IPS-20b (cell line): ENCODE measurements around the gene PRRT3.

Experiments used
- H3K27ac ChIP-seq: one replicate; pipeline ENCODE4 v1.5.1; 2013; ENCODE audit warnings: low read length
- H3K27me3 ChIP-seq: 2 replicates; pipeline ENCODE4 v1.6.1; 2013; ENCODE audit warnings: mild to moderate bottlenecking, low read length, inconsistent platforms; ENCODE audit not compliant: insufficient read depth
- H3K36me3 ChIP-seq: 2 replicates; pipeline ENCODE4 v1.6.1; 2013; ENCODE audit warnings: low read depth, mild to moderate bottlenecking, inconsistent platforms, low read length, moderate library complexity; ENCODE audit not compliant: insufficient read depth
- H3K4me1 ChIP-seq: 2 replicates; pipeline ENCODE4 v1.6.1; 2013; ENCODE audit warnings: mild to moderate bottlenecking, control low read depth, inconsistent platforms, low read length, moderate library complexity; ENCODE audit not compliant: insufficient read depth
- H3K4me3 ChIP-seq: 2 replicates; pipeline ENCODE4 v1.5.1; 2013; ENCODE audit warnings: mild to moderate bottlenecking, low read length, inconsistent platforms
- H3K9ac ChIP-seq: 2 replicates; pipeline ENCODE4 v1.6.1; 2013; ENCODE audit warnings: low read depth, mild to moderate bottlenecking, inconsistent platforms, low read length, moderate library complexity
- H3K9me3 ChIP-seq: 2 replicates; pipeline ENCODE4 v1.6.1; 2013; ENCODE audit warnings: mild to moderate bottlenecking, low read depth, low read length, inconsistent platforms; ENCODE audit not compliant: insufficient read depth

Gene PRRT3

GRCh38 chr3:9951962-9952805 lies at the start of gene PRRT3:
Gene PRRT3, minus strand, starts transcription at chr3:9952408. Its CDS starts 2,293 bp downstream, at chr3:9950115.
- peak within 1 kb of the TSS; percentile 68; the same call in 1 of the 2 replicates for H3K9ac ChIP-seq
- H3K27me3 ChIP-seq, result peaks cover 24% of the 10 kb centered on the region; the same call in 1 of the 2 replicates
- peak within 1 kb of the TSS; percentile 90 for H3K4me3 ChIP-seq
- H3K27ac ChIP-seq, result no peak within 1 kb of the TSS
- H3K9me3 ChIP-seq, result no peaks in the 10 kb centered on the region
- peaks cover 12% of the 10 kb centered on the region for H3K36me3 ChIP-seq
- H3K4me1 ChIP-seq, result peaks cover 18% of the 10 kb centered on the region

GRCh38 chr3:10000686-10001085 lies 48.5 kb upstream of the PRRT3 start:
- H3K36me3 ChIP-seq, result peaks cover 58% of the 10 kb centered on the region
- H3K4me3 ChIP-seq, result no peak overlapping the region
- no peaks in the 10 kb centered on the region for H3K27me3 ChIP-seq
- no peak overlapping the region for H3K27ac ChIP-seq
- no peak overlapping the region for H3K9ac ChIP-seq
- H3K4me1 ChIP-seq, result no peaks in the 10 kb centered on the region
- H3K9me3 ChIP-seq, result no peaks in the 10 kb centered on the region

- no peak overlapping the region for H3K27ac ChIP-seq
- H3K27me3 ChIP-seq, result no peaks in the 10 kb centered on the region
- H3K9ac ChIP-seq, result no peak overlapping the region
- no peak overlapping the region for H3K4me3 ChIP-seq
- no peaks in the 10 kb centered on the region for H3K4me1 ChIP-seq
- no peaks in the 10 kb centered on the region for H3K9me3 ChIP-seq
- H3K36me3 ChIP-seq, result peaks cover 61% of the 10 kb centered on the region
Observed at GRCh38 chr3:9994086-9994844, 42.1 kb upstream of the PRRT3 start.

DNA sequence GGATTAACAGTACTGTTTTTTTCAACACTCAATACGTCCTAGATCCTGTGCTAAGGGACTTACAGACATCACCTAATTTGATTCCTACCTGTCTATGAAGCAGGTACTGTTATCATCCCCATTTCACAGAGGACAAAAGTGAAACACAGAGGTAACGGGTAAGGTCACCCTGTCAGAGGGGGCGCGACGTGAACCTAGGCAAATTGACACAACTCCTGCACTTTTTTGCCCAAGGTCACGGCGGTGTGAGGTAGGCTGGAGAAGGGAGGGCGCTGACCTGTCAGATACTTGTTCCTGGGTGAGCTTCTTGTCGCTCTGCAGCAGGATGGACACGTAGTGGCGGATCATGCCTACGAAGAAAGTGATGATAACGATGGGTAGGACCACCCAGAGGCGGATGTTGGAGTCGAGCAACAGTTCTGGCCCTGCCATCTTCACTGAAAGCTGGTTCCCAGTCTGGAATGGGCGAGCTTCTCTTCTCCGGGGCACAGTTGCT lies 34.1 kb upstream of the PRRT3 start:
- H3K9ac ChIP-seq, result peak overlapping the region; percentile 94; the same call in 1 of the 2 replicates
- no peak overlapping the region for H3K27ac ChIP-seq
- peaks cover 12% of the 10 kb centered on the region; the same call in 1 of the 2 replicates for H3K36me3 ChIP-seq
- H3K27me3 ChIP-seq, result no peaks in the 10 kb centered on the region
- H3K4me1 ChIP-seq, result no peaks in the 10 kb centered on the region
- H3K9me3 ChIP-seq, result no peaks in the 10 kb centered on the region
- peak overlapping the region; percentile 89 for H3K4me3 ChIP-seq

DNA sequence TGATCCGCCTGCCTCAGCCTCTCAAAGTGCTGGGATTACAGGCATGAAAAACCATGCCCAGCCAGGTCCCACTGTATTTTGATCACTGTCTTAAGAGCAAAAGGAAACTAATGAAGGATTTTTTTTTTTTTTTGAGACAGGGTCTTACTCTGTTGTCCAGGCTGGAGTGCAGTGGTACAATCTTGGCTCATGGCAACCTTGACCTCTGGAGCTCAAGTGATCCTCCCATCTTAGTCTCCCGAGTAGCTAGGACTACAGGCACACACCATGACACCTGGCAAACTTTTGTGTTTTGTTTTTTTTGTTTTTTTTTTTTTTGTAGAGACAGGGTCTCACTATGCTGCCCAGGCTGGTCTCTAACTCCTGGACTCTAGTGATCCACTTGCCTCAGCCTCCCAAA lies 28.0 kb upstream of the PRRT3 start:
- no peak overlapping the region for H3K9ac ChIP-seq
- no peak overlapping the region for H3K27ac ChIP-seq
- H3K27me3 ChIP-seq, result no peaks in the 10 kb centered on the region
- H3K36me3 ChIP-seq, result peaks cover 38% of the 10 kb centered on the region
- no peak overlapping the region for H3K4me3 ChIP-seq
- H3K4me1 ChIP-seq, result no peaks in the 10 kb centered on the region
- no peaks in the 10 kb centered on the region for H3K9me3 ChIP-seq

- H3K36me3 ChIP-seq, result peaks cover 50% of the 10 kb centered on the region
- H3K4me1 ChIP-seq, result no peaks in the 10 kb centered on the region
- H3K9ac ChIP-seq, result no peak overlapping the region
- no peak overlapping the region for H3K27ac ChIP-seq
- H3K27me3 ChIP-seq, result no peaks in the 10 kb centered on the region
- H3K4me3 ChIP-seq, result no peak overlapping the region
- H3K9me3 ChIP-seq, result no peaks in the 10 kb centered on the region
Observed at GRCh38 chr3:9978710-9979305, 26.6 kb upstream of the PRRT3 start.

GRCh38 chr3:9976721-9977709 lies 24.8 kb upstream of the PRRT3 start:
- Histone ChIP-seq H3K9ac (no peak overlapping the region), H3K4me3 (no peak overlapping the region), H3K4me1 (no peaks in the 10 kb centered on the region), H3K27me3 (no peaks in the 10 kb centered on the region), H3K36me3 (peaks cover 66% of the 10 kb centered on the region), H3K27ac (no peak overlapping the region), H3K9me3 (no peaks in the 10 kb centered on the region)

DNA sequence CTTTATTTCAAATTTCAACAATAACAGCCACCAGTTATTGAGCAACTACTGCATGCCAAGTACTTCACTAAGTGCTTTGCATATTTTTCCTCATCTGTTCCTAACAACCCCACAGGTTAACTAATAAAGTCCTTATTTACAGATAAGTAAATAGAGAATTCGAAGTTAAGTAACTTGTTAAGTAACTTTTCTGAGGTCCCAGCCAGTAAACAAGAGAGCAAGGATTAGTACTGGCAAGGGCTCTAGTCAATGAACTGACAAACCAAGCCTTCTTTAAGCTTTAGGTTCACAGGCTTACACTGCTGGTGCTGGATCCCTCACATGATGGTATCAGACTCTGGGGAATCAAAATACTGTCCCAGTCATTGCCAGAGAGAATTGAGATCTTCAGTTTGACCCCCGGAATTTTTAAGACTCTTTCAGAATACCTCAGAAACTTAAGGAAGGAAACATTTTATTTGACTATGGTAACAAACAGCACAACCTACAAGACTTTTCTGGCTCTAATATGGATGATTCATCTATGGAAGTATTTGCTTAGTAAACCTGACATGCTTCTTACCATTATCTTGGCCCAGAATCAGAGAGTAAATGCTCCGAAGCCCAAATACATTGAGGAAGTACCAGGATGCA lies 17.9 kb upstream of the PRRT3 start:
- Histone ChIP-seq H3K27ac (no peak overlapping the region), H3K9me3 (no peaks in the 10 kb centered on the region), H3K4me3 (no peak overlapping the region), H3K4me1 (no peaks in the 10 kb centered on the region), H3K27me3 (no peaks in the 10 kb centered on the region), H3K9ac (no peak overlapping the region), H3K36me3 (peaks cover 76% of the 10 kb centered on the region)

DNA sequence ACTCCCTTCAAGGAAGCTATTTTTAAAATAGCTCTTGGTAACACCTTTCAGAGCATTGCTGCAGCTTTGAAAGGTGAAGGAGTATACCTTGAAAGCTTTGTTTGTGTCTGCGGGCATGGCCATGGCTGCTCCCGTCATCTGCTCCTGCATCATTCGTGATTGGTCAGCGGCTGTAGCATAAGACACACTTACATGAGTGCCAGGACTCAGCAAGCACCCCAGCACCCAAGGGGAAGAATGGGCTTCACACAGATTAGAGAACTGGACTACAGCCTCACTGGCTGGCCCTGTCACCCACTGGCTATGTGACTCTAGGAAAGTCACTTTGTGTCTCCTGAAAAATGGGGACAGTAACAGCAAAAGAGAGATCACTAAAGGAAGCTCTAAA lies 17.4 kb upstream of the PRRT3 start:
- no peak overlapping the region for H3K27ac ChIP-seq

GRCh38 chr3:9966841-9967240 lies 14.6 kb upstream of the PRRT3 start:
- H3K36me3 ChIP-seq, result peaks cover 56% of the 10 kb centered on the region
- H3K4me3 ChIP-seq, result no peak overlapping the region

More for the DNA sequence above, 17.4 kb upstream of the PRRT3 start:
- H3K4me1 ChIP-seq, result no peaks in the 10 kb centered on the region
- H3K4me3 ChIP-seq, result no peak overlapping the region
- peaks cover 72% of the 10 kb centered on the region for H3K36me3 ChIP-seq
- H3K9ac ChIP-seq, result no peak overlapping the region
- H3K27me3 ChIP-seq, result no peaks in the 10 kb centered on the region
- H3K9me3 ChIP-seq, result no peaks in the 10 kb centered on the region

More at GRCh38 chr3:9966841-9967240, 14.6 kb upstream of the PRRT3 start:
- H3K9ac ChIP-seq, result no peak overlapping the region
- H3K27me3 ChIP-seq, result no peaks in the 10 kb centered on the region
- H3K4me1 ChIP-seq, result no peaks in the 10 kb centered on the region
- H3K9me3 ChIP-seq, result no peaks in the 10 kb centered on the region
- no peak overlapping the region for H3K27ac ChIP-seq
